ENCODE results near the gene PEX1.

PEX1 gene

DNA sequence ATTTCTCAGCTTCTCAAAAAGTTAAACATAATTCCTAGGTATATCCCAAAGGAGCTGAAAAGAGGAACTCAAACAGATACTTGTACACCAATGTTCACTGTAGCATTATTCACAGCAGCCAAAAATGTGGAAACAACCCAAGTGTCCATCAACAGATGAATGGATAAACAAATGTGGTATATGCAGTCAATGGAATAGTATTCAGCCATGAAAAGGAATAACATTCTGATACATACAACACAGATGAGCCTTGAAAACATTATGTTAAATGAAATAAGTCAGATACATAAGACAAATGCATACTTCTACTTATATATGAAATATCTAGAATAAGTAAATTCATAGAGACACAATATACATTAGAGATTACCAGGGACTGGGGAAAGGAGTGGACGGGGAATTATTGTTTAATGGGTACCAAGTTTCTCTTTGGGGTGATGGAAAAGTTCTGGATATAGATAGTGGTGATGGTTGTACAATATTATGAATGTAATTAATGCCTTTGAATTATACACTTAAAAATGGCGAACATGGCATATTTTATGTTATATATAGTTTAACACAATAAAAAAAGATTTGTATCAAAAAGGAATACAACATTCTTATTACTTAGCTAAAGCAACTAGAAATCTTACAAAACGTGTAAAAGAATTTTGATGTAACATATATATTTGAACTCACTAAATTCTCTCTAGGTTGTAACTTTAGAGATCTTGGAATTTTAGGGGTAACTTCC, 15.0 kb downstream of the PEX1 start:
- no peak for DNase-seq (ENCODE audit: extremely low spot score)
- ChIA-PET POLR2A (no interaction called here), CTCF (interaction anchor here (1.4 to 2.8 kb wide), 4 partner anchors 15 to 66 kb away, joined by 4 to 13 read pairs (median 4); partner anchors contain the start of genes GATAD1, PEX1 and RBM48)
- TF ChIP-seq, protein P1, sequence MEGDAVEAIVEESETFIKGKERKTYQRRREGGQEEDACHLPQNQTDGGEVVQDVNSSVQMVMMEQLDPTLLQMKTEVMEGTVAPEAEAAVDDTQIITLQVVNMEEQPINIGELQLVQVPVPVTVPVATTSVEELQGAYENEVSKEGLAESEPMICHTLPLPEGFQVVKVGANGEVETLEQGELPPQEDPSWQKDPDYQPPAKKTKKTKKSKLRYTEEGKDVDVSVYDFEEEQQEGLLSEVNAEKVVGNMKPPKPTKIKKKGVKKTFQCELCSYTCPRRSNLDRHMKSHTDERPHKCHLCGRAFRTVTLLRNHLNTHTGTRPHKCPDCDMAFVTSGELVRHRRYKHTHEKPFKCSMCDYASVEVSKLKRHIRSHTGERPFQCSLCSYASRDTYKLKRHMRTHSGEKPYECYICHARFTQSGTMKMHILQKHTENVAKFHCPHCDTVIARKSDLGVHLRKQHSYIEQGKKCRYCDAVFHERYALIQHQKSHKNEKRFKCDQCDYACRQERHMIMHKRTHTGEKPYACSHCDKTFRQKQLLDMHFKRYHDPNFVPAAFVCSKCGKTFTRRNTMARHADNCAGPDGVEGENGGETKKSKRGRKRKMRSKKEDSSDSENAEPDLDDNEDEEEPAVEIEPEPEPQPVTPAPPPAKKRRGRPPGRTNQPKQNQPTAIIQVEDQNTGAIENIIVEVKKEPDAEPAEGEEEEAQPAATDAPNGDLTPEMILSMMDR (IDR thresholded peaks at IDR 0.05; ENCODE audit: control extremely low read depth, extremely low read depth, low read depth, missing control alignments) = no peak

DNA sequence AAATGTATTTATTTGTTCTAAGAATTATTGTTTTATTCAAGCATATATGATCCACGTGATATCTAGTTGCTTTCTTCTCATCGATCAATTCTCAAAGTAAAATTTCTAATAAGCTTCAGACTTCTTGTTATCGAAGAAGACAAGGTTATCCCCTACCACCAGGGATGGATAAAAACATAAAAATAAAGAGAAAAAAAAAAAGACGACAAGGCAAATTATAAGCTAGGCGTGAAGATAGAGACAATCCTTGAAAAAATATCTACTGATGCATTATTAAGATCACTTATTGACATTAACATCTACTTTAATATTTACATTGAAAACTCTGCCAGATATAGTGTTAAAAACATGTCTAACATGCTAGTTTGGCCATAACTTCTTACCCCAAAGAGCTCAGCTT, 19.4 kb downstream of the PEX1 start:
- TF ChIP-seq, protein P1 (IDR thresholded peaks at IDR 0.05; ENCODE audit: control extremely low read depth, extremely low read depth, low read depth, missing control alignments) = no peak
- ChIA-PET CTCF (no interaction called here), POLR2A (no interaction called here)
- no peak for DNase-seq (ENCODE audit: extremely low spot score)

DNA sequence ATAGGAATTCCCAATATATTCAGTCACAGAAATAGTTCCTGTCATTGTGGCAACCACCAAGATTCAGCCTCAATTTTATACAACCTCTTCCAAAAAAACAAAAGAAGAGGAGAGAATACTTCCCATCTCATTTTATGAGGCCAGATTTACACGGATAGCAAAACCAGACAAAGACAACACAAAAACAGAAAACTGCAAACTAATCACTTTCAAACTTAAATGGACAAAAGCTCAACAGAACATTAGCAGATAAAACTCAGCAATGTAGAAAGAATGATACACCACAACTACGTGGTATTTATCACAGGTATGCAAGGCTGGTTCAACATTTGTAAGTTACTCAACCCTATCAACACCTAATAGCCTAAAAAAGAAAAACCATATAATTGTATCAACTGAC, 22.0 kb downstream of the PEX1 start:
- no peak for DNase-seq (ENCODE audit: extremely low spot score)
- POLR2A ChIA-PET = no interaction called here
- TF ChIP-seq, protein P1 (IDR thresholded peaks at IDR 0.05; ENCODE audit: control extremely low read depth, extremely low read depth, low read depth, missing control alignments) = no peak
- CTCF ChIA-PET = interaction anchor here (0.8 to 1.6 kb wide), 2 partner anchors 11 to 17 kb away, joined by 3 to 4 read pairs; no protein-coding TSS in a partner anchor

DNA sequence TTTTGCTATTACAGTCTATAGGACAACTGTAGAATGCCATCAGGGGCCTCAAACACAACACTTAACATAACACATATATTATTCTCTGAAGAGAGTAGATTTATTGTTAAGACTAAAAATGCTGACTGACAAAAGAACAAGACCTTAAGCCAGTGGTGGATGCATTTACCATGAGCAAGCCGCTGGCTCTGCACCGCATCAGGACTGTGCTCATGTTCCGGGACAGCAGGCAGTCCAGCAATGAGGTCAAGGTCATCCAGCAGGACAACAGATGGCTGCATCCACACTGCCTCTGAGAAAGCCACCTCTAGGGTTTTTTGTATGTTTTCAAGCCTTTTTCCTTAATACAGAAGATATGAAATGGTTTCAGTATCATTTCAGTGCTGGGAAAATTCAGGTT, 23.8 kb downstream of the PEX1 start:
- ChIA-PET CTCF (no interaction called here), POLR2A (no interaction called here)
- DNase-seq (ENCODE audit: extremely low spot score) = no peak
- TF ChIP-seq, protein P1 (IDR thresholded peaks at IDR 0.05; ENCODE audit: control extremely low read depth, extremely low read depth, low read depth, missing control alignments) = no peak

DNA sequence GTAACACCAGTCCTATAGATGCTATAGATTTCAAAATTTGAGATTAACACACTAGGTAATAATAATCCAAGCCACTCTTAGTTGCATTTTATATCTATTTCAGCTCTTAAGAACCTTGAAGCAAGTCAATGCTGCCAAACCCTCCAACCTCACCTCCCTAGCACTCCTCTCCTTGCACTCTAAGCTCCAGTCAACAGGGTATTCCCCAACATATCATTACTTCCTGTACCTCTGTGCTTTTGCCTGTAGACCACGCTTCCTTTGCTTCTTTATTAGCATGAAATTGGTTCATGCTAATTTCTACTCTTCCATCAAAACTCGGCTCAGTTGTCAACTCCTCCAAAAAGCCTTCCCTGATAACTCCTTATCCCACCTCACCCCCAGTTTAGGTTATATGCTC, 24.6 kb downstream of the PEX1 start:
- DNase-seq (ENCODE audit: extremely low spot score) = no peak
- CTCF ChIA-PET = no interaction called here
- TF ChIP-seq, protein P1 (IDR thresholded peaks at IDR 0.05; ENCODE audit: control extremely low read depth, extremely low read depth, low read depth, missing control alignments) = no peak
- POLR2A ChIA-PET = no interaction called here

DNA sequence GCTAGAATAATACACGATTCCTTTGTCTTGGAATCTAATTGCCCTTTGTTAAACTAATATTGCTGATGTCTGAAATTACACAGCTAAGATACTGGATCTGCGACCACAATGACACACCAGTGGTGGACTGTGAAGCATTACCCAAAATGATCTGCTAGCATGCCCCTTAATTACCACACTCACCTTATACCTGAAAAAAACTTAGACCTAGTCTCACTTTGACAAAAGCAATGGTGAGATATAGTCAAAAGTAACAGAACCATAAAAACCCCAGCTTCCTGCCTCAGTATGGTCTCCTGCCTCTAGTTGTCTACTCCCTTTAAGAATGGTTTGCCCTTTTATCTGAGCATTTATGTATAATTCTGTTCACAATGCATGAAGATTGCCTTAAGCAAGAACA, 29.8 kb downstream of the PEX1 start:
- CTCF ChIA-PET = interaction anchor here (1.0 to 1.4 kb wide), 2 partner anchors 9 to 17 kb away, joined by 3 to 6 read pairs; no protein-coding TSS in a partner anchor
- POLR2A ChIA-PET = no interaction called here
- TF ChIP-seq, protein P1 (IDR thresholded peaks at IDR 0.05; ENCODE audit: control extremely low read depth, extremely low read depth, low read depth, missing control alignments) = no peak
- DNase-seq (ENCODE audit: extremely low spot score) = no peak
